ENCODE data around the gene SLC39A3.

DNA sequence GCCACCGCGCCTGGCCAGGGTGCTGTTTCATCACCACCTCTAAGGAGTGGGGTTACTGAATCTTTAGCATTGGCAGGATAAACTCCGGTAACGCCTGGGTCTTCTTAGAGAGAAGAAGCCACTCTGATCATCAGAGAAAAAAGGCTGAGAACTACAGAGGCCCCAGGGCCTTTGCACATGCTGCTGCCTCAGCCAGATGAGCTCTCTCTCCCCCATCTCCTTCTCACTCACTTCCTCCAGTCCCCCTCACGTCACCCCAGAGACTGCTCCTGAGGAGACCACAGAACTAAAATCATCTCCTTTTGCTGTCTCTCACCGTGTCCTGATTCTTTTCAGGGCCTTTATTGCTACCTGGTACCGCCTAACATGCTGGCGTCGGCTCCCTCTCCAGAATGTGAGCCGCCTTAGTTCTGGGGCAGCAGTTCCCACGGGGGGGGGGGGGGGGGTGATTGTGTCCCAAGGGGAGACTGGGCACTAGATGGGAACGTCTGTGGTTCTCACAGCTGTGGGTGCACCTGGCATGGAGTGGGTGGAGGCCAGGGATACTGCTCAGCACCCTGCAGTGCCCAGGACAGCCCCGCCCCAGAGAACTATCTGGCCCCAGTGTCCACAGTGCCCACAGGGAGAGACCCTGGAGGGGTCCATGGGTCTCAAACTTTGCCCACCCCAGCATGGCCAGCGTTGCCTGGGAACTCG lies 13.5 kb downstream of the SLC39A3 start:
- TF ChIP-seq, protein P1, sequence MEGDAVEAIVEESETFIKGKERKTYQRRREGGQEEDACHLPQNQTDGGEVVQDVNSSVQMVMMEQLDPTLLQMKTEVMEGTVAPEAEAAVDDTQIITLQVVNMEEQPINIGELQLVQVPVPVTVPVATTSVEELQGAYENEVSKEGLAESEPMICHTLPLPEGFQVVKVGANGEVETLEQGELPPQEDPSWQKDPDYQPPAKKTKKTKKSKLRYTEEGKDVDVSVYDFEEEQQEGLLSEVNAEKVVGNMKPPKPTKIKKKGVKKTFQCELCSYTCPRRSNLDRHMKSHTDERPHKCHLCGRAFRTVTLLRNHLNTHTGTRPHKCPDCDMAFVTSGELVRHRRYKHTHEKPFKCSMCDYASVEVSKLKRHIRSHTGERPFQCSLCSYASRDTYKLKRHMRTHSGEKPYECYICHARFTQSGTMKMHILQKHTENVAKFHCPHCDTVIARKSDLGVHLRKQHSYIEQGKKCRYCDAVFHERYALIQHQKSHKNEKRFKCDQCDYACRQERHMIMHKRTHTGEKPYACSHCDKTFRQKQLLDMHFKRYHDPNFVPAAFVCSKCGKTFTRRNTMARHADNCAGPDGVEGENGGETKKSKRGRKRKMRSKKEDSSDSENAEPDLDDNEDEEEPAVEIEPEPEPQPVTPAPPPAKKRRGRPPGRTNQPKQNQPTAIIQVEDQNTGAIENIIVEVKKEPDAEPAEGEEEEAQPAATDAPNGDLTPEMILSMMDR (IDR thresholded peaks at IDR 0.05), result no peak
- no peak for TF ChIP-seq POLR2A (IDR thresholded peaks at IDR 0.05)
